H1 (cell line): ENCODE data around the gene SPOCK1. TPM values are rescaled to one million over a fixed set of nuclear protein-coding genes. Genes with fewer than 3 reads are reported as not detected.

ENCODE experiments used
- CTCF ChIA-PET: fragments of 300-600 bp; sonication (Branson Sonifier 250); formaldehyde crosslinking; loops from one replicate; lab custom pipeline; 2021; ENCODE audit not compliant: partially characterized antibody; lab: Charles Lee
- POLR2A ChIA-PET: fragments of 300-600 bp; sonication (Branson Sonifier 250); formaldehyde crosslinking; loops from one replicate; lab custom pipeline; 2021; ENCODE audit warnings: inconsistent platforms; ENCODE audit not compliant: partially characterized antibody; lab: Charles Lee
- DNase-seq, 2 experiments: peaks; one replicate each; pipeline versions ENCODE4 v3.0.0 to v3.0.0-alpha.2; 2010 to 2022; ENCODE audit warnings: low spot score in 2 of 2, low read depth in 1 of 2, mixed read lengths in 1 of 2
- FAIRE-seq: peaks from 2 replicates; lab custom pipeline; 2011; peaks lifted over from hg19 to GRCh38; lab: Jason Lieb, UNC
- H2AFZ ChIP-seq: 2 replicates; pipeline ENCODE4 v1.8.1; 2012; ENCODE audit warnings: low read length, inconsistent platforms
- H2AK5ac ChIP-seq: 2 replicates; pipeline ENCODE4 v1.6.1; 2013; ENCODE audit warnings: low read depth, low read length
- H2BK120ac ChIP-seq: replicated peaks from 2 replicates; pipeline ENCODE3; 2013; ENCODE audit warnings: low read depth, low read length, inconsistent platforms
- H2BK12ac ChIP-seq: 2 replicates; pipeline ENCODE4 v1.6.1; 2013; ENCODE audit warnings: low read depth, low read length
- H2BK15ac ChIP-seq: 2 replicates; pipeline ENCODE4 v1.6.1; 2013; ENCODE audit warnings: low read length
- H2BK20ac ChIP-seq: 2 replicates; pipeline ENCODE4 v1.6.1; 2013; ENCODE audit warnings: low read length
- H2BK5ac ChIP-seq: 2 replicates; pipeline ENCODE4 v1.6.1; 2013; ENCODE audit warnings: low read depth, low read length
- H3K14ac ChIP-seq: 2 replicates; pipeline ENCODE4 v1.6.1; 2013; ENCODE audit warnings: inconsistent platforms; ENCODE audit not compliant: insufficient read length
- H3K18ac ChIP-seq: 2 replicates; pipeline ENCODE4 v1.6.1; 2013; ENCODE audit warnings: low read length; ENCODE audit errors: extremely low read depth
- H3K23ac ChIP-seq: 2 replicates; pipeline ENCODE4 v1.6.1; 2013; ENCODE audit warnings: inconsistent platforms; ENCODE audit not compliant: insufficient read length
- H3K23me2 ChIP-seq: 2 replicates; pipeline ENCODE4 v1.6.1; 2013; ENCODE audit warnings: low read depth, low read length
- H3K27ac ChIP-seq: 2 replicates; pipeline ENCODE4 v1.6.1; 2011; ENCODE audit warnings: low read depth, low read length, inconsistent platforms
- H3K27me3 ChIP-seq, 4 experiments: replicated peaks in 1 of 4; 1 replicate in 1 of 4; 2 replicates in 3 of 4; pipeline versions ENCODE4 v1.6.1 to v1.8.1; 2011 to 2013; ENCODE audit warnings: low read length in 3 of 4, mild to moderate bottlenecking in 3 of 4, inconsistent platforms in 2 of 4, mixed read lengths in 2 of 4, moderate library complexity in 1 of 4; ENCODE audit not compliant: control insufficient read depth in 3 of 4, insufficient read depth in 3 of 4; ENCODE audit errors: extremely low read depth in 1 of 4
- H3K36me3 ChIP-seq, 4 experiments: 2 replicates each; pipeline versions ENCODE4 v1.6.1 to v1.8.1; 2011 to 2013; ENCODE audit warnings: mild to moderate bottlenecking in 4 of 4, low read length in 3 of 4, moderate library complexity in 2 of 4, control low read depth in 1 of 4, inconsistent platforms in 1 of 4; ENCODE audit not compliant: insufficient read depth in 4 of 4, control insufficient read depth in 2 of 4
- H3K4ac ChIP-seq: replicated peaks from 2 replicates; pipeline ENCODE3; 2013; ENCODE audit warnings: low read length, low read depth, mixed read lengths, inconsistent platforms; ENCODE audit not compliant: insufficient read length
- H3K4me1 ChIP-seq, 4 experiments: replicated peaks in 1 of 4; 1 replicate in 1 of 4; 2 replicates in 3 of 4; pipeline versions ENCODE4 v1.6.1 to v1.8.1; 2011 to 2013; ENCODE audit warnings: low read length in 3 of 4, inconsistent platforms in 2 of 4, mixed read lengths in 1 of 4; ENCODE audit not compliant: insufficient read depth in 4 of 4, control insufficient read depth in 3 of 4
- H3K4me2 ChIP-seq, 2 experiments: 2 replicates each; pipeline versions ENCODE4 v1.6.1 to v1.8.1; 2011 to 2013; ENCODE audit warnings: low read depth in 2 of 2, low read length in 2 of 2, control low read depth in 1 of 2, inconsistent platforms in 1 of 2, mild to moderate bottlenecking in 1 of 2; ENCODE audit not compliant: insufficient read depth in 1 of 2
- H3K4me3 ChIP-seq, 4 experiments: fragments of 200-600, 300-600 bp in 1 of 4; sonication (generic), shearing (Covaris generic), sonication (Bioruptor Twin) in 1 of 4; 2 replicates each; pipeline versions ENCODE4 v1.5.1 to v1.8.1; 2011 to 2016; ENCODE audit warnings: low read length in 4 of 4, low read depth in 3 of 4, control low read depth in 2 of 4, inconsistent platforms in 2 of 4, mild to moderate bottlenecking in 2 of 4, mixed read lengths in 1 of 4, moderate library complexity in 1 of 4; ENCODE audit not compliant: insufficient read depth in 2 of 4; ENCODE audit errors: extremely low read depth in 1 of 4
- H3K56ac ChIP-seq: replicated peaks from 2 replicates; pipeline ENCODE3; 2013; ENCODE audit warnings: low read depth, mild to moderate bottlenecking, mixed read lengths, low read length, inconsistent platforms; ENCODE audit not compliant: insufficient read length
- H3K79me1 ChIP-seq: 2 replicates; pipeline ENCODE4 v1.6.1; 2013; ENCODE audit warnings: low read depth, low read length, control low read depth
- H3K79me2 ChIP-seq, 2 experiments: 2 replicates each; pipeline versions ENCODE4 v1.6.1 to v1.8.1; 2012 to 2013; ENCODE audit warnings: low read length in 2 of 2, mild to moderate bottlenecking in 2 of 2, inconsistent platforms in 1 of 2; ENCODE audit not compliant: insufficient read depth in 2 of 2, control insufficient read depth in 1 of 2
- H3K9ac ChIP-seq, 4 experiments: replicated peaks in 1 of 4; 1 replicate in 1 of 4; 2 replicates in 3 of 4; pipeline versions ENCODE4 v1.6.1 to v1.8.1; 2011 to 2013; ENCODE audit warnings: low read depth in 3 of 4, low read length in 3 of 4, control low read depth in 2 of 4, mild to moderate bottlenecking in 2 of 4, moderate library complexity in 2 of 4, inconsistent platforms in 1 of 4; ENCODE audit errors: extremely low read depth in 1 of 4
- H3K9me3 ChIP-seq, 2 experiments: 2 replicates each; pipeline versions ENCODE4 v1.6.1 to v1.8.1; 2012 to 2013; ENCODE audit warnings: mild to moderate bottlenecking in 2 of 2, moderate library complexity in 2 of 2, control low read depth in 1 of 2, inconsistent platforms in 1 of 2, low read depth in 1 of 2, low read length in 1 of 2, mixed read lengths in 1 of 2; ENCODE audit not compliant: insufficient read depth in 2 of 2
- H4K20me1 ChIP-seq, 2 experiments: replicated peaks in 1 of 2; 2 replicates each; pipeline versions ENCODE3 to v1.8.1; 2011 to 2013; ENCODE audit warnings: inconsistent platforms in 2 of 2, low read length in 2 of 2, mild to moderate bottlenecking in 1 of 2; ENCODE audit not compliant: insufficient read depth in 2 of 2, control insufficient read depth in 1 of 2
- H4K5ac ChIP-seq: 2 replicates; pipeline ENCODE4 v1.6.1; 2013; ENCODE audit warnings: low read length, low read depth, mixed read lengths, inconsistent platforms; ENCODE audit not compliant: insufficient read length
- H4K8ac ChIP-seq: 2 replicates; pipeline ENCODE4 v1.8.0; 2013; ENCODE audit warnings: mild to moderate bottlenecking, moderate library complexity, low read length, inconsistent platforms; ENCODE audit not compliant: insufficient read depth; ENCODE audit errors: extremely low read depth
- H4K91ac ChIP-seq: replicated peaks from 2 replicates; pipeline ENCODE3; 2013; ENCODE audit warnings: low read length, mixed read lengths, inconsistent platforms; ENCODE audit not compliant: insufficient read length
- BRCA1 ChIP-seq: IDR thresholded peaks from 2 replicates; pipeline ENCODE4 v1.6.1; 2012; ENCODE audit warnings: low read depth, low read length, improper control_type of control experiment
- CBX8 ChIP-seq: fragments of 300-800, 300-1000 bp; sonication (generic); IDR thresholded peaks from 2 replicates; pipeline ENCODE4 v1.7.1; 2016; ENCODE audit warnings: low read depth, low read length, borderline replicate concordance
- CHD1 ChIP-seq: IDR thresholded peaks from 2 replicates; pipeline ENCODE4 v1.6.1; 2012; ENCODE audit warnings: low read depth, low read length, improper control_type of control experiment
- CTBP2 ChIP-seq: IDR thresholded peaks from 2 replicates; pipeline ENCODE4 v1.7.0; 2011; ENCODE audit warnings: borderline replicate concordance, mild to moderate bottlenecking, moderate library complexity, mixed read lengths, low read length; ENCODE audit not compliant: insufficient read depth, insufficient read length
- GTF2F1 ChIP-seq: IDR thresholded peaks from 2 replicates; pipeline ENCODE4 v1.6.1; 2012; ENCODE audit warnings: low read depth, low read length, improper control_type of control experiment, borderline replicate concordance
- KDM4A ChIP-seq: IDR thresholded peaks from one replicate; pipeline ENCODE4 v1.7.1; 2012; ENCODE audit warnings: low read depth, mild to moderate bottlenecking, moderate library complexity, low read length, inconsistent platforms; ENCODE audit not compliant: severe bottlenecking
- KDM5A ChIP-seq: fragments of 200-600 bp; IDR thresholded peaks from 2 replicates; pipeline ENCODE4 v1.7.1; 2012; ENCODE audit warnings: mild to moderate bottlenecking, low read length, inconsistent platforms, mixed read lengths
- POLR2AphosphoS5 ChIP-seq: IDR thresholded peaks from 2 replicates; pipeline ENCODE4 v1.6.1; 2011; ENCODE audit warnings: low read depth, low read length
- RXRA ChIP-seq: IDR thresholded peaks from 2 replicates; pipeline ENCODE4 v1.6.1; 2011; ENCODE audit warnings: low read depth, mild to moderate bottlenecking, low read length, moderate library complexity; ENCODE audit not compliant: insufficient read depth
- SIN3A ChIP-seq, 2 experiments: IDR thresholded peaks in 1 of 2; conservative IDR thresholded peaks in 1 of 2; 2 replicates each; pipeline ENCODE4 v1.6.1; 2011 to 2012; ENCODE audit warnings: low read length in 2 of 2, improper control_type of control experiment in 1 of 2, low read depth in 1 of 2, mild to moderate bottlenecking in 1 of 2
- SIX5 ChIP-seq: IDR thresholded peaks from 2 replicates; pipeline ENCODE4 v1.6.1; 2011; ENCODE audit warnings: mild to moderate bottlenecking, low read depth, low read length
- SP1 ChIP-seq: IDR thresholded peaks from 2 replicates; pipeline ENCODE4 v1.6.1; 2011; ENCODE audit warnings: low read depth, low read length
- YY1 ChIP-seq: IDR thresholded peaks from 2 replicates; pipeline ENCODE4 v1.6.1; 2011; ENCODE audit warnings: low read depth, mild to moderate bottlenecking, low read length
- ZNF274 ChIP-seq: IDR thresholded peaks from 2 replicates; pipeline ENCODE4 v1.7.0; 2012; ENCODE audit warnings: low read length, borderline replicate concordance; ENCODE audit errors: extremely low read depth
- WGBS, 2 experiments: shearing (Covaris generic) in 1 of 2; methylation state at CpG; one replicate each; pipeline versions ENCODE4 v1.1.6 to v1.1.7; 2013 to 2015; ENCODE audit warnings: low lambda C conversion rate in 2 of 2, mixed read lengths in 2 of 2, inconsistent platforms in 1 of 2, low coverage in 1 of 2, missing lambda C conversion rate in 1 of 2; ENCODE audit not compliant: insufficient replicate concordance in 2 of 2, insufficient coverage in 1 of 2, insufficient read length in 1 of 2; ENCODE audit errors: extremely low coverage in 1 of 2, missing lambda C conversion rate in 1 of 2; 5-methylcytosine and 5-hydroxymethylcytosine counted together
- polyA plus RNA-seq, 7 experiments: library from polyadenylated mRNA; depleted of rRNA in 3 of 7; stranded (reverse) in 5 of 7; unstranded in 2 of 7; fragments of >200 nt in 5 of 7; fragments of 200-250 nt in 2 of 7; gene quantifications; 1 replicate in 5 of 7; 2 replicates in 1 of 7; 4 replicates in 1 of 7; pipeline versions ENCODE4 v1.2.1 to v1.2.3, GENCODE V29; 2011 to 2013; ENCODE audit warnings: missing spikeins in 2 of 7, mixed read lengths in 2 of 7
- total RNA-seq: library from RNA; stranded (reverse); fragmentation: NEBNext Ultra II Directional; extraction: Animal tissue kit (Norgen Biotek cat#: 25700); gene quantifications from 2 replicates; pipeline ENCODE4 v1.2.1, GENCODE V29; 2021

The SPOCK1 gene
- total and polyA plus RNA-seq, 2 of the 8 experiments (the other 6 are each of a cell fraction or from before 2014, with no cell fraction given) = 6.9 to 18.1 TPM

GRCh38 chr5:137502632-137503031, 3.5 kb upstream of the SPOCK1 start:
- Histone ChIP-seq H2BK120ac (no peak overlapping the region), H3K14ac (no peak overlapping the region), H3K18ac (no peak overlapping the region), H2BK5ac (no peak overlapping the region), H2AFZ (no peak overlapping the region), H3K56ac (no peak overlapping the region), H3K27me3 (peaks cover 7 to 14% (median 11%) of the 10 kb centered on the region in 4 experiments), H3K9ac (no peak overlapping the region), H2AK5ac (no peak overlapping the region), H4K20me1 (no peaks in the 10 kb centered on the region), H4K5ac (no peak overlapping the region), H3K23me2 (peaks cover 5% of the 10 kb centered on the region; the same call in 1 of the 2 replicates), H3K79me1 (no peaks in the 10 kb centered on the region), H4K8ac (no peak overlapping the region), H3K27ac (no peak overlapping the region), H3K4me2 (no peak overlapping the region), H3K4me3 (no peak overlapping the region), H3K4ac (no peak overlapping the region), H3K79me2 (no peaks in the 10 kb centered on the region), H3K36me3 (no peaks in the 10 kb centered on the region), H4K91ac (no peak overlapping the region), H2BK12ac (no peak overlapping the region), H3K9me3 (no peaks in the 10 kb centered on the region), H3K23ac (no peak overlapping the region), H2BK15ac (no peak overlapping the region), H2BK20ac (no peak overlapping the region), H3K4me1 (no peaks in the 10 kb centered on the region)
- POLR2A ChIA-PET = no interaction called here
- 91% methylated on average over 8 of the region's 8 CpGs; no CpG with 5 or more reads in 1 of the 2 experiments for WGBS, 2 experiments
- DNase-seq (no peak), FAIRE-seq (no peak)
- CTCF ChIA-PET = no interaction called here
- TF ChIP-seq SIX5 (no peak), YY1 (no peak), KDM5A (no peak), CTBP2 (no peak), CHD1 (no peak), SIN3A (conservative IDR thresholded peaks at IDR 0.05 in 1 of 2, IDR thresholded peaks at IDR 0.05 in 1 of 2; ENCODE audit: low read depth in 1 of 2, low read length in 2 of 2) (no peak), GTF2F1 (no peak), RXRA (no peak), POLR2AphosphoS5 (no peak), KDM4A (no peak), SP1 (no peak), BRCA1 (no peak), ZNF274 (no peak), CBX8 (no peak)
